ENCODE results near the gene WNT2B.
A peak's percentile ranks its signal among the peaks of the same experiment; 100 is the strongest.

- TF ChIP-seq POLR2A (IDR thresholded peaks at IDR 0.05): no peak
- TF ChIP-seq, protein P1, sequence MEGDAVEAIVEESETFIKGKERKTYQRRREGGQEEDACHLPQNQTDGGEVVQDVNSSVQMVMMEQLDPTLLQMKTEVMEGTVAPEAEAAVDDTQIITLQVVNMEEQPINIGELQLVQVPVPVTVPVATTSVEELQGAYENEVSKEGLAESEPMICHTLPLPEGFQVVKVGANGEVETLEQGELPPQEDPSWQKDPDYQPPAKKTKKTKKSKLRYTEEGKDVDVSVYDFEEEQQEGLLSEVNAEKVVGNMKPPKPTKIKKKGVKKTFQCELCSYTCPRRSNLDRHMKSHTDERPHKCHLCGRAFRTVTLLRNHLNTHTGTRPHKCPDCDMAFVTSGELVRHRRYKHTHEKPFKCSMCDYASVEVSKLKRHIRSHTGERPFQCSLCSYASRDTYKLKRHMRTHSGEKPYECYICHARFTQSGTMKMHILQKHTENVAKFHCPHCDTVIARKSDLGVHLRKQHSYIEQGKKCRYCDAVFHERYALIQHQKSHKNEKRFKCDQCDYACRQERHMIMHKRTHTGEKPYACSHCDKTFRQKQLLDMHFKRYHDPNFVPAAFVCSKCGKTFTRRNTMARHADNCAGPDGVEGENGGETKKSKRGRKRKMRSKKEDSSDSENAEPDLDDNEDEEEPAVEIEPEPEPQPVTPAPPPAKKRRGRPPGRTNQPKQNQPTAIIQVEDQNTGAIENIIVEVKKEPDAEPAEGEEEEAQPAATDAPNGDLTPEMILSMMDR (IDR thresholded peaks at IDR 0.05): peak; percentile 38 to 86 (median 70)
Measured at GRCh38 chr1:112501810-112502641, 6.7 kb upstream of the WNT2B start.
